Transverse colon (tissue), 4 donors: Measurements from ENCODE around the gene PVALB. TPM values are rescaled to one million over a fixed set of nuclear protein-coding genes. Genes with fewer than 3 reads are reported as not detected.
A peak's percentile ranks its signal among the peaks of the same experiment; 100 is the strongest.

Experiments
- DNase-seq: peaks from one replicate; pipeline ENCODE4 v3.0.0-alpha.2; 2019
- H3K27ac ChIP-seq, 4 donors: fragments of 200-600 bp; sonication (generic); 2 replicates each; pipeline ENCODE4 v1.5.1; 2016 to 2018; ENCODE audit warnings: inconsistent platforms in 4 of 4
- H3K27me3 ChIP-seq: fragments of 200-600 bp; sonication (generic); 2 replicates; pipeline ENCODE4 v1.5.1; 2017; ENCODE audit warnings: inconsistent platforms
- H3K36me3 ChIP-seq, 4 donors: fragments of 200-600 bp; sonication (generic); 2 replicates each; pipeline ENCODE4 v1.5.1; 2017 to 2019; ENCODE audit warnings: inconsistent platforms in 4 of 4
- H3K4me1 ChIP-seq, 4 donors: fragments of 200-600 bp; sonication (generic); 2 replicates each; pipeline ENCODE4 v1.5.1; 2017 to 2020; ENCODE audit warnings: inconsistent platforms in 4 of 4
- H3K4me3 ChIP-seq, 4 donors: fragments of 200-600 bp; sonication (generic); 1 replicate in 1 of 4; 2 replicates in 3 of 4; pipeline versions ENCODE4 v1.5.1 to v1.6.1; 2017 to 2019; ENCODE audit warnings: inconsistent platforms in 4 of 4
- H3K9me3 ChIP-seq, 2 donors: fragments of 200-600 bp; sonication (generic); 2 replicates each; pipeline ENCODE4 v1.5.1; 2017 to 2019; ENCODE audit warnings: inconsistent platforms in 2 of 2
- EP300 ChIP-seq: sonication (generic); formaldehyde crosslinking; IDR thresholded peaks from one replicate; pipeline ENCODE4 v1.6.1; 2017; ENCODE audit warnings: antibody characterized with exemption, low read depth
- POLR2A ChIP-seq: fragments of 450-650 bp; IDR thresholded peaks from one replicate; pipeline ENCODE4 v1.6.1; 2016; ENCODE audit warnings: antibody characterized with exemption, mild to moderate bottlenecking, moderate library complexity
- POLR2AphosphoS5 ChIP-seq, 3 donors: sonication (generic); formaldehyde crosslinking; IDR thresholded peaks; one replicate each; pipeline ENCODE4 v1.6.1; 2016; ENCODE audit warnings: antibody characterized with exemption in 3 of 3
- WGBS, 2 donors: methylation state at CpG; one replicate each; pipeline ENCODE4 v1.1.5; 2018; ENCODE audit warnings: low coverage in 1 of 2; 5-methylcytosine and 5-hydroxymethylcytosine counted together
- in situ Hi-C, 4 donors: fragments of 200-750 bp; cut with MboI; loops; one replicate each; pipeline versions ENCODE4 v1.15.0 to v1.15.1; 2017; ENCODE audit warnings: low sequenced_read_pairs in 3 of 4, low pct_ligation_motif_present in 1 of 4, low pct_unique_long_range_greater_than_20kb in 1 of 4
- intact Hi-C: fragments of 100-400 bp; cut with DNase I; formaldehyde crosslinking; loops from one replicate; pipeline ENCODE4 v1.15.1; 2023; ENCODE audit warnings: low total_unique reads
- total RNA-seq, 4 donors: library from RNA; depleted of rRNA; stranded (reverse); fragments of >200 nt; gene quantifications; one replicate each; pipeline ENCODE4 v1.1.0, GENCODE V29; 2016
- TF ChIP-seq, protein P1 (sequence below), 5 experiments: fragments of 200-600 bp in 3 of 5; fragments of 450-650 bp in 2 of 5; sonication (generic) in 3 of 5; IDR thresholded peaks; 1 replicate in 2 of 5; 2 replicates in 3 of 5; pipeline ENCODE4 v1.5.1; 2016 to 2017; ENCODE audit warnings: antibody characterized with exemption in 5 of 5, inconsistent platforms in 3 of 5, mild to moderate bottlenecking in 2 of 5, moderate library complexity in 1 of 5

PVALB gene
- total RNA-seq, 4 donors from 2014 or later = 2.7 TPM; not detected in 3

DNA sequence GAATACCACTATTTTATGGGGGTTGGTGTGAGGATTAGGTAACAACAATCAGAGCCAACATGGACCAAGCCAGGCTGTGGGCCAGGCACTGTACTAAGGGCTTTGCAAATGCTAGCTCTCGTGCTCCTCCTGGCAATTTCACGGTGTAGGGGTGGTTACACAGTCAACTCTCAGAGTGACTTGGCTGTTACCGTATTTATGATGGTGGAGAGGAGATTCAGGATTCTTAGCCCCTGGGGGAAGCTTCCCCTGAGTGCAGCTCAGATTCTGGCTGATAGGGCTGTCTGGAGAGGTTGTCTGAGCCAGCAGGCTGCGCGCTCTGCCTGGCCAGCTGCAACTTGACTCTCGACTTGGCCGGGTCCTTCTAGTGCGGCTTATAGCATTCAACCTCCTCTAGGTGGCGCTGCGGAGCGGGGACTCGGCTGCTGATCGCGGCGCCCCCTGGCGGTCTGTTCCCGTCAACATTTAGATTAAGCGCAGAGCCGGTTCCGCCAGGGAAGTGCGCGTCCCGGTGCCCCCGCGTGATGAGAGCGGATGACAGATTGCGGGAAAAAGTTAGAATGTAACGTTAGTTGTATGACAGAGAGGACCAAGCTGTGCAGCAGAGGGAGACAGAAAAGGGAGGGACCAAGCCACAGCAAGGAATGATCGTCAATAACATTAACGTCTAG, 39.4 kb upstream of the PVALB start:
- Histone ChIP-seq H3K36me3 (no peaks in the 10 kb centered on the region), H3K27me3 (no peaks in the 10 kb centered on the region), H3K9me3 (no peaks in the 10 kb centered on the region), H3K4me1 (peaks cover 0 to 6% (median 0%) of the 10 kb centered on the region in 4 donors), H3K27ac (no peak overlapping the region), H3K4me3 (no peak overlapping the region)
- TF ChIP-seq, protein P1, sequence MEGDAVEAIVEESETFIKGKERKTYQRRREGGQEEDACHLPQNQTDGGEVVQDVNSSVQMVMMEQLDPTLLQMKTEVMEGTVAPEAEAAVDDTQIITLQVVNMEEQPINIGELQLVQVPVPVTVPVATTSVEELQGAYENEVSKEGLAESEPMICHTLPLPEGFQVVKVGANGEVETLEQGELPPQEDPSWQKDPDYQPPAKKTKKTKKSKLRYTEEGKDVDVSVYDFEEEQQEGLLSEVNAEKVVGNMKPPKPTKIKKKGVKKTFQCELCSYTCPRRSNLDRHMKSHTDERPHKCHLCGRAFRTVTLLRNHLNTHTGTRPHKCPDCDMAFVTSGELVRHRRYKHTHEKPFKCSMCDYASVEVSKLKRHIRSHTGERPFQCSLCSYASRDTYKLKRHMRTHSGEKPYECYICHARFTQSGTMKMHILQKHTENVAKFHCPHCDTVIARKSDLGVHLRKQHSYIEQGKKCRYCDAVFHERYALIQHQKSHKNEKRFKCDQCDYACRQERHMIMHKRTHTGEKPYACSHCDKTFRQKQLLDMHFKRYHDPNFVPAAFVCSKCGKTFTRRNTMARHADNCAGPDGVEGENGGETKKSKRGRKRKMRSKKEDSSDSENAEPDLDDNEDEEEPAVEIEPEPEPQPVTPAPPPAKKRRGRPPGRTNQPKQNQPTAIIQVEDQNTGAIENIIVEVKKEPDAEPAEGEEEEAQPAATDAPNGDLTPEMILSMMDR (IDR thresholded peaks at IDR 0.05) = peak; percentile 100
- no peak for TF ChIP-seq POLR2AphosphoS5 (IDR thresholded peaks at IDR 0.05)
- DNase-seq = peak; percentile 95
- intact Hi-C loops (no loop called here), in situ Hi-C loops (loop anchor here in 2 of 4 donors (25.0 kb wide), 2 partner anchors 131 to 319 kb away; partner anchors contain the start of gene EIF3D (in 2 of the 2))
- 3% methylated on average over 27 of the region's 30 CpGs; no CpG with 5 or more reads in 1 of the 2 donors for WGBS, 2 donors

DNA sequence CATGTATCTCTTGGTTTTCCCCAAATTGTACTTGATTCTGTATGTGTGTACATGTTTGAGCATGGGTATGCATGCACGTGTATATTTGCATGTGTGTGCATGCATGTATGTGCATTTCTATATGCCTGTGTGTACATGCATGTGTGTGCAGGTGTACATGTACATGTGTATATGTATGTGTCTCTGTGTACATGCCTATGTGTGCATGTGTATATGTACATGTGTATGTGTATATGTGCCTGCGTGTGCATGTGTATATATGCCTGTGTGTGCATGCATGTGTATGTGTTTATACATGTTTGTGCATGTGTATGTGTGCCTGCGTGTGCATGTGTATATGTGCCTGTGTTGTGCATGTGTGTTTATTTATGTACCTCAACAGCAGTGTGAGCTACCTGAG, 38.6 kb upstream of the PVALB start:
- Histone ChIP-seq H3K27me3 (no peaks in the 10 kb centered on the region), H3K4me3 (no peak overlapping the region), H3K9me3 (no peaks in the 10 kb centered on the region), H3K36me3 (no peaks in the 10 kb centered on the region), H3K27ac (no peak overlapping the region), H3K4me1 (peaks cover 0 to 6% (median 0%) of the 10 kb centered on the region in 4 donors)
- in situ Hi-C loops = loop anchor here in 2 of 4 donors (25.0 kb wide), 2 partner anchors 132 to 318 kb away; partner anchors contain the start of gene EIF3D (in 2 of the 2)
- intact Hi-C loops = no loop called here
- 70 to 85% methylated on average over 1 to 3 of the region's 3 CpGs for WGBS, 2 donors
- no peak for TF ChIP-seq POLR2AphosphoS5 (IDR thresholded peaks at IDR 0.05)
- no peak for TF ChIP-seq EP300
- no peak for TF ChIP-seq POLR2A
- TF ChIP-seq, protein P1 (IDR thresholded peaks at IDR 0.05) = no peak
- no peak for DNase-seq

DNA sequence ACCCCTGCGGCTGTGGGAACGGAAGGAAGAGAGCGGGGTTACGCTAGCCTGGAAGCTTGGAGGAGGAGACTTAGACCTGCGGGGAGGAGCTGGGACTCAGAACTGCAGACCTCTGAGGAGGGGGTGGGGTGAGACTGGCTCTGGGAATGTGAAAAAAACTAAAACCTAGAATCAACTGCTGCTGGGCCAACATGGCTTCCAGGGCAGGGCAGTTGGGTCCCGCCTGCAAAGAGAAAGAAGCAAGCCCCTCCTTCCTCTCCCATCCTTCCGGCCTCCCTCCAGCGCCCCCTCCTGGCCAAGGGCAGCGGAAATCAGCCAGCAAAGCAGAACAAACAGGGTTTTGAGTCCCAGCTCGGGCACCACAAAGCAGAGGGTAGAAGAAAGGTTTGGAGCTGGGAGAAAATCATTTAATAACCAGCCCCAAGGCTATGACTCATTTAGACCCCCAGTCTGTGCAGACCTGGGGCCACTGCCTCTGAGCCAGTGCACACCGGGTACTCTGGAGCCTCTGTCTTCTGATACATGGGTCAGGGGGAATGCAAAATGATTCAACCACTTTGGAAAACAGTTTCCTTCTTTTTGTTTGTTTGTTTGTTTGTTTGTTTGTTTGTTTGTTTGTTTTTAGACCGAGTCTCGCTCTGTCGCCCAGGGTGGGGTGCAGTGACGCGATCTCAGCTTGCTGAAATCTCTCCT, 36.7 kb upstream of the PVALB start:
- H3K4me3 ChIP-seq = no peak overlapping the region
- 58 to 89% methylated on average over 6 to 16 of the region's 16 CpGs for WGBS, 2 donors
- H3K4me1 ChIP-seq = peaks cover 0 to 6% (median 0%) of the 10 kb centered on the region in 4 donors
- no peak for TF ChIP-seq POLR2AphosphoS5 (IDR thresholded peaks at IDR 0.05)
- no peak for TF ChIP-seq EP300
- no peak for TF ChIP-seq POLR2A
- TF ChIP-seq, protein P1 (IDR thresholded peaks at IDR 0.05) = peak; percentile 32 to 52 (median 47)
- peak; percentile 76 for DNase-seq
- intact Hi-C loops = no loop called here
- H3K27ac ChIP-seq = no peak overlapping the region
- peaks cover 8% of the 10 kb centered on the region for H3K27me3 ChIP-seq
- in situ Hi-C loops = loop anchor here in 2 of 4 donors (25.0 kb wide), 2 partner anchors 134 to 316 kb away; partner anchors contain the start of gene EIF3D (in 2 of the 2)
- no peaks in the 10 kb centered on the region for H3K9me3 ChIP-seq
- H3K36me3 ChIP-seq = no peaks in the 10 kb centered on the region
